Measurements from ENCODE around the gene SLC16A11. TPM values are rescaled to one million over a fixed set of nuclear protein-coding genes. Genes with fewer than 3 reads are reported as not detected.
A peak's percentile ranks its signal among the peaks of the same experiment; 100 is the strongest.

SLC16A11 gene
- polyA plus RNA-seq, 1 donor (not counting 4 experiments of a cell fraction or from before 2014, with no cell fraction given), result not detected

GRCh38 chr17:7016418-7016817 is 27.5 kb downstream of the SLC16A11 start:
- FAIRE-seq (no peak), DNase-seq (ENCODE audit: low read depth, low spot score) (no peak)
- no peaks in the 10 kb centered on the region for H3K9me3 ChIP-seq (ENCODE audit: control insufficient read depth, low read depth, low read length)
- H3K9me1 ChIP-seq (ENCODE audit: control insufficient read depth, extremely low read depth, insufficient read depth, low read length), result peaks cover 2% of the 10 kb centered on the region
- H3K27ac ChIP-seq (ENCODE audit: control insufficient read depth, insufficient read depth, low read length), result no peak overlapping the region
- no peaks in the 10 kb centered on the region for H4K20me1 ChIP-seq (ENCODE audit: control insufficient read depth, extremely low read depth, insufficient read depth, low read length)
- H3K27me3 ChIP-seq (ENCODE audit: control insufficient read depth, extremely low read depth, insufficient read depth, low read length), result no peaks in the 10 kb centered on the region
- no peak overlapping the region for H2AFZ ChIP-seq (ENCODE audit: control insufficient read depth, low read length)
- TF ChIP-seq CTCF (optimal IDR thresholded peaks at IDR 0.05 in 1 of 3, IDR thresholded peaks at IDR 0.05 in 1 of 3, conservative IDR thresholded peaks at IDR 0.05 in 1 of 3; ENCODE audit: extremely low read depth in 1 of 3, insufficient read depth in 2 of 3, low read length in 3 of 3) (no peak), EZH2 (IDR thresholded peaks at IDR 0.05; ENCODE audit: low read length) (no peak)
- H3K9ac ChIP-seq (ENCODE audit: control insufficient read depth, extremely low read depth, insufficient read depth, low read length), result no peak overlapping the region
- no peak overlapping the region for H3K4me3 ChIP-seq (ENCODE audit: control insufficient read depth in 2 of 3, extremely low read depth in 1 of 3, insufficient read depth in 2 of 3, low read depth in 1 of 3, low read length in 3 of 3)
- H3K4me2 ChIP-seq (ENCODE audit: control insufficient read depth, extremely low read depth, insufficient read depth, low read depth, low read length), result no peak overlapping the region
- peaks cover 20% of the 10 kb centered on the region for H3K4me1 ChIP-seq (ENCODE audit: control insufficient read depth, extremely low read depth, insufficient read depth, low read length)
- H3K79me2 ChIP-seq (ENCODE audit: control insufficient read depth, insufficient read depth, low read length), result peaks cover 23% of the 10 kb centered on the region
- peaks cover 5 to 6% of the 10 kb centered on the region in 2 experiments for H3K36me3 ChIP-seq (ENCODE audit: control insufficient read depth in 2 of 2, extremely low read depth in 1 of 2, insufficient read depth in 2 of 2, low read length in 2 of 2)
- dilution Hi-C loops (cut with MboI; ENCODE audit: extremely low pct_ligation_motif_present, low sequenced_read_pairs), result no loop called here

GRCh38 chr17:7014995-7015958 is 28.6 kb downstream of the SLC16A11 start:
- Histone ChIP-seq H3K9me1 (ENCODE audit: control insufficient read depth, extremely low read depth, insufficient read depth, low read length) (peaks cover 2% of the 10 kb centered on the region), H3K27me3 (ENCODE audit: control insufficient read depth, extremely low read depth, insufficient read depth, low read length) (no peaks in the 10 kb centered on the region), H2AFZ (ENCODE audit: control insufficient read depth, low read length) (peak overlapping the region; percentile 92), H4K20me1 (ENCODE audit: control insufficient read depth, extremely low read depth, insufficient read depth, low read length) (no peaks in the 10 kb centered on the region), H3K36me3 (ENCODE audit: control insufficient read depth in 2 of 2, extremely low read depth in 1 of 2, insufficient read depth in 2 of 2, low read length in 2 of 2) (peaks cover 5 to 6% of the 10 kb centered on the region in 2 experiments), H3K9me3 (ENCODE audit: control insufficient read depth, low read depth, low read length) (no peaks in the 10 kb centered on the region), H3K79me2 (ENCODE audit: control insufficient read depth, insufficient read depth, low read length) (peaks cover 34% of the 10 kb centered on the region), H3K4me2 (ENCODE audit: control insufficient read depth, extremely low read depth, insufficient read depth, low read depth, low read length) (peak overlapping the region; percentile 94), H3K4me3 (ENCODE audit: control insufficient read depth in 2 of 3, extremely low read depth in 1 of 3, insufficient read depth in 2 of 3, low read depth in 1 of 3, low read length in 3 of 3) (peak overlapping the region; percentile 56 to 88 (median 84)), H3K27ac (ENCODE audit: control insufficient read depth, insufficient read depth, low read length) (peak overlapping the region; percentile 100), H3K9ac (ENCODE audit: control insufficient read depth, extremely low read depth, insufficient read depth, low read length) (peak overlapping the region; percentile 99), H3K4me1 (ENCODE audit: control insufficient read depth, extremely low read depth, insufficient read depth, low read length) (peaks cover 27% of the 10 kb centered on the region)
- DNase-seq (ENCODE audit: low read depth, low spot score), result no peak
- dilution Hi-C loops (cut with MboI; ENCODE audit: extremely low pct_ligation_motif_present, low sequenced_read_pairs), result no loop called here
- no peak for TF ChIP-seq EZH2 (IDR thresholded peaks at IDR 0.05; ENCODE audit: low read length)
- no peak for TF ChIP-seq CTCF (optimal IDR thresholded peaks at IDR 0.05 in 1 of 3, IDR thresholded peaks at IDR 0.05 in 1 of 3, conservative IDR thresholded peaks at IDR 0.05 in 1 of 3; ENCODE audit: extremely low read depth in 1 of 3, insufficient read depth in 2 of 3, low read length in 3 of 3)
- no peak for FAIRE-seq

Data from keratinocyte (primary cell).